HepG2 (cell line): ENCODE data around the gene POLA2. TPM values are rescaled to one million over a fixed set of nuclear protein-coding genes. Genes with fewer than 3 reads are reported as not detected.

ENCODE experiments used
- ARNT2 ChIP-seq: sonication (generic); formaldehyde crosslinking; IDR thresholded peaks from 2 replicates; pipeline ENCODE4 v1.8.0; 2022; ENCODE audit warnings: mild to moderate bottlenecking, low read depth, missing genetic modification reagents, moderate library complexity
- HMGXB4 ChIP-seq, 2 experiments: sonication (generic) in 1 of 2; formaldehyde crosslinking in 1 of 2; IDR thresholded peaks; 2 replicates each; pipeline versions ENCODE4 v1.4.0 to v1.6.1; 2018 to 2020; ENCODE audit warnings: missing genetic modification reagents in 2 of 2, borderline replicate concordance in 1 of 2, low read depth in 1 of 2, mild to moderate bottlenecking in 1 of 2, missing biosample characterization in 1 of 2
- KMT2B ChIP-seq: IDR thresholded peaks from 2 replicates; pipeline ENCODE4 v1.6.1; 2016; ENCODE audit warnings: missing genetic modification reagents, missing compliant biosample characterization
- MTA1 ChIP-seq: sonication (generic); formaldehyde crosslinking; IDR thresholded peaks from 2 replicates; pipeline ENCODE4 v1.4.0; 2020; ENCODE audit warnings: missing genetic modification reagents, mild to moderate bottlenecking, borderline replicate concordance
- NFAT5 ChIP-seq: sonication (generic); formaldehyde crosslinking; IDR thresholded peaks from 2 replicates; pipeline ENCODE4 v1.4.0; 2020; ENCODE audit warnings: missing genetic modification reagents
- NFKBIZ ChIP-seq: IDR thresholded peaks from 2 replicates; pipeline ENCODE4 v1.6.1; 2018; ENCODE audit warnings: missing genetic modification reagents, missing compliant biosample characterization
- NR2F6 ChIP-seq, 2 experiments: IDR thresholded peaks; 2 replicates each; pipeline ENCODE4 v1.6.1; 2016; ENCODE audit warnings: antibody characterized with exemption in 1 of 2, mild to moderate bottlenecking in 1 of 2
- RXRB ChIP-seq: IDR thresholded peaks from 2 replicates; pipeline ENCODE4 v1.6.1; 2016; ENCODE audit warnings: borderline replicate concordance, missing genetic modification reagents, missing compliant biosample characterization
- YY1 ChIP-seq: IDR thresholded peaks from 2 replicates; pipeline ENCODE4 v1.6.1; 2011; ENCODE audit warnings: low read length, low read depth, moderate library complexity, mild to moderate bottlenecking; ENCODE audit not compliant: insufficient read depth, insufficient replicate concordance
- ZNF138 ChIP-seq: sonication (generic); formaldehyde crosslinking; IDR thresholded peaks from 2 replicates; pipeline ENCODE4 v1.5.0; 2020; ENCODE audit warnings: mild to moderate bottlenecking, low read depth, missing genetic modification reagents
- ZNF33B ChIP-seq: sonication (generic); formaldehyde crosslinking; IDR thresholded peaks from 2 replicates; pipeline ENCODE4 v1.5.1; 2020; ENCODE audit warnings: mild to moderate bottlenecking, missing genetic modification reagents
- ZNF674 ChIP-seq: sonication (generic); formaldehyde crosslinking; IDR thresholded peaks from 2 replicates; pipeline ENCODE4 v1.5.0; 2020; ENCODE audit warnings: low read depth, mild to moderate bottlenecking, missing genetic modification reagents
- polyA plus RNA-seq, 8 experiments: library from polyadenylated mRNA; depleted of rRNA in 3 of 8; stranded (reverse) in 7 of 8; unstranded in 1 of 8; fragments of >200 nt; fragmentation: Illumina TruSeq in 4 of 8; extraction: Trizol in 4 of 8; gene quantifications; 2 replicates each; pipeline versions ENCODE4 v1.2.1 to v1.2.3, GENCODE V29; 2011 to 2016; ENCODE audit warnings: low read depth in 4 of 8, missing spikeins in 1 of 8, mixed read lengths in 1 of 8; ENCODE audit not compliant: insufficient read depth in 1 of 8
- total RNA-seq, 5 experiments: library from RNA; depleted of rRNA; stranded (reverse); fragments of >200 nt; fragmentation: Illumina TruSeq; extraction: Trizol; gene quantifications; 2 replicates each; pipeline ENCODE4 v1.2.3, GENCODE V29; 2016; ENCODE audit warnings: low read depth in 1 of 5
- TF ChIP-seq, protein P1 (sequence below): sonication (generic); formaldehyde crosslinking; IDR thresholded peaks from 2 replicates; pipeline ENCODE4 v1.9.0; 2021; ENCODE audit warnings: missing genetic modification reagents, mild to moderate bottlenecking, borderline replicate concordance
- TF ChIP-seq, protein P2 (sequence below), 2 experiments: sonication (generic) in 1 of 2; formaldehyde crosslinking in 1 of 2; IDR thresholded peaks; 2 replicates each; pipeline versions ENCODE4 v1.4.0 to v1.6.1; 2016 to 2020; ENCODE audit warnings: borderline replicate concordance in 1 of 2, low read depth in 1 of 2, mild to moderate bottlenecking in 1 of 2, missing genetic modification reagents in 1 of 2

Gene POLA2
- total and polyA plus RNA-seq, 2 of the 13 experiments (the other 11 are each of a cell fraction or from before 2014, with no cell fraction given): 9.7 to 15.6 TPM

- TF ChIP-seq, protein P1, sequence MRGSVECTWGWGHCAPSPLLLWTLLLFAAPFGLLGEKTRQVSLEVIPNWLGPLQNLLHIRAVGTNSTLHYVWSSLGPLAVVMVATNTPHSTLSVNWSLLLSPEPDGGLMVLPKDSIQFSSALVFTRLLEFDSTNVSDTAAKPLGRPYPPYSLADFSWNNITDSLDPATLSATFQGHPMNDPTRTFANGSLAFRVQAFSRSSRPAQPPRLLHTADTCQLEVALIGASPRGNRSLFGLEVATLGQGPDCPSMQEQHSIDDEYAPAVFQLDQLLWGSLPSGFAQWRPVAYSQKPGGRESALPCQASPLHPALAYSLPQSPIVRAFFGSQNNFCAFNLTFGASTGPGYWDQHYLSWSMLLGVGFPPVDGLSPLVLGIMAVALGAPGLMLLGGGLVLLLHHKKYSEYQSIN (CRISPR knock-in tag): no peak
- TF ChIP-seq HMGXB4 (CRISPR knock-in tag; IDR thresholded peaks at IDR 0.05; ENCODE audit: borderline replicate concordance in 1 of 2, low read depth in 1 of 2): peak; percentile 22 to 46; a peak in 2 of 4 replicates
- 0 out of 2 replicates have a peak, but pooled peaks have one; percentile 54 for TF ChIP-seq NFKBIZ
- TF ChIP-seq ZNF33B (CRISPR knock-in tag): peak; percentile 4; the same call in 1 of the 2 replicates
- TF ChIP-seq MTA1 (CRISPR knock-in tag): peak; percentile 11; the same call in 1 of the 2 replicates
- TF ChIP-seq RXRB (CRISPR knock-in tag): 0 out of 2 replicates have a peak, but pooled peaks have one; percentile 10
- no peak; the same call in 1 of the 2 replicates for TF ChIP-seq NFAT5 (CRISPR knock-in tag)
- TF ChIP-seq ZNF138 (CRISPR knock-in tag): no peak
- peak; percentile 70 for TF ChIP-seq KMT2B (CRISPR knock-in tag)
- TF ChIP-seq ZNF674 (CRISPR knock-in tag): no peak
- peak; percentile 70 for TF ChIP-seq YY1
- no peak for TF ChIP-seq ARNT2
- TF ChIP-seq, protein P2, sequence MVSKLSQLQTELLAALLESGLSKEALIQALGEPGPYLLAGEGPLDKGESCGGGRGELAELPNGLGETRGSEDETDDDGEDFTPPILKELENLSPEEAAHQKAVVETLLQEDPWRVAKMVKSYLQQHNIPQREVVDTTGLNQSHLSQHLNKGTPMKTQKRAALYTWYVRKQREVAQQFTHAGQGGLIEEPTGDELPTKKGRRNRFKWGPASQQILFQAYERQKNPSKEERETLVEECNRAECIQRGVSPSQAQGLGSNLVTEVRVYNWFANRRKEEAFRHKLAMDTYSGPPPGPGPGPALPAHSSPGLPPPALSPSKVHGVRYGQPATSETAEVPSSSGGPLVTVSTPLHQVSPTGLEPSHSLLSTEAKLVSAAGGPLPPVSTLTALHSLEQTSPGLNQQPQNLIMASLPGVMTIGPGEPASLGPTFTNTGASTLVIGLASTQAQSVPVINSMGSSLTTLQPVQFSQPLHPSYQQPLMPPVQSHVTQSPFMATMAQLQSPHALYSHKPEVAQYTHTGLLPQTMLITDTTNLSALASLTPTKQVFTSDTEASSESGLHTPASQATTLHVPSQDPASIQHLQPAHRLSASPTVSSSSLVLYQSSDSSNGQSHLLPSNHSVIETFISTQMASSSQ (IDR thresholded peaks at IDR 0.05; ENCODE audit: low read depth): no peak
- TF ChIP-seq, protein P2 (CRISPR knock-in tag; IDR thresholded peaks at IDR 0.05; ENCODE audit: borderline replicate concordance): 0 out of 2 replicates have a peak, but pooled peaks have one; percentile 12
- TF ChIP-seq NR2F6 (IDR thresholded peaks at IDR 0.05): no peak
- no peak for TF ChIP-seq NR2F6 (CRISPR knock-in tag; IDR thresholded peaks at IDR 0.05)
These were observed at the start of gene POLA2 (continued) for GRCh38 chr11:65261591-65262380.
